GM23338 (cell line): Measurements from ENCODE around the gene CNN3. TPM values are rescaled to one million over a fixed set of nuclear protein-coding genes. Genes with fewer than 3 reads are reported as not detected.

Source experiments
- ATAC-seq: fragments of 200-7000 bp; cut with Tn5 transposase; 3 replicates; pipeline ENCODE4 v1.9.1; 2020
- DNase-seq: peaks from one replicate; pipeline ENCODE4 v3.0.0-alpha.2; 2015; ENCODE audit warnings: low spot score
- H2AFZ ChIP-seq: fragments of 200-600 bp; sonication (generic); 2 replicates; pipeline ENCODE4 v1.8.0; 2016; ENCODE audit warnings: antibody characterized with exemption, mild to moderate bottlenecking, moderate library complexity
- H3F3A ChIP-seq: fragments of 200-600 bp; sonication (generic); replicated peaks from 2 replicates; pipeline ENCODE4 v1.8.0; 2017; ENCODE audit warnings: antibody characterized with exemption, mixed run types, low read depth
- H3K27ac ChIP-seq: fragments of 200-600 bp; sonication (generic); 2 replicates; pipeline ENCODE4 v1.6.1; 2016; ENCODE audit warnings: low read depth
- H3K27me3 ChIP-seq: fragments of 200-600 bp; sonication (generic); 2 replicates; pipeline ENCODE4 v1.8.0; 2016; ENCODE audit warnings: mild to moderate bottlenecking, mixed run types, moderate library complexity; ENCODE audit not compliant: insufficient read depth
- H3K36me3 ChIP-seq: fragments of 200-600 bp; sonication (generic); 2 replicates; pipeline ENCODE4 v1.8.0; 2016; ENCODE audit warnings: mild to moderate bottlenecking; ENCODE audit not compliant: insufficient read depth
- H3K4me1 ChIP-seq: fragments of 200-600 bp; sonication (generic); 2 replicates; pipeline ENCODE4 v1.8.0; 2016; ENCODE audit warnings: mild to moderate bottlenecking, moderate library complexity; ENCODE audit not compliant: insufficient read depth
- H3K4me2 ChIP-seq: fragments of 200-600 bp; sonication (generic); 2 replicates; pipeline ENCODE4 v1.7.1; 2017; ENCODE audit warnings: mixed run types
- H3K4me3 ChIP-seq: fragments of 200-600 bp; sonication (generic); 2 replicates; pipeline ENCODE4 v1.6.1; 2016; ENCODE audit warnings: mixed run types
- H3K79me2 ChIP-seq: fragments of 200-600 bp; sonication (generic); replicated peaks from 2 replicates; pipeline ENCODE4 v1.8.0; 2017; ENCODE audit warnings: mild to moderate bottlenecking; ENCODE audit not compliant: insufficient read depth
- H3K9me2 ChIP-seq: fragments of 200-600 bp; sonication (generic); 2 replicates; pipeline ENCODE4 v1.8.0; 2017; ENCODE audit not compliant: insufficient read depth
- H4K20me1 ChIP-seq: fragments of 200-600 bp; sonication (generic); replicated peaks from 2 replicates; pipeline ENCODE4 v1.8.0; 2017; ENCODE audit warnings: mild to moderate bottlenecking; ENCODE audit not compliant: insufficient read depth
- H3K27ac Mint-ChIP-seq: 2 replicates; pipeline ENCODE4 v1.8.0; 2020; ENCODE audit warnings: inconsistent platforms, mild to moderate bottlenecking, moderate library complexity, mixed read lengths
- H3K27me3 Mint-ChIP-seq: 3 replicates; pipeline ENCODE4 v1.8.0; 2022; ENCODE audit warnings: low read depth, mild to moderate bottlenecking, moderate library complexity, mixed read lengths, inconsistent platforms; ENCODE audit not compliant: insufficient read depth, poor library complexity
- H3K36me3 Mint-ChIP-seq: 3 replicates; pipeline ENCODE4 v1.8.0; 2021; ENCODE audit warnings: low read depth, mild to moderate bottlenecking, inconsistent platforms, moderate library complexity, mixed read lengths
- H3K4me1 Mint-ChIP-seq: 3 replicates; pipeline ENCODE4 v1.8.0; 2020; ENCODE audit warnings: mild to moderate bottlenecking, inconsistent platforms, mixed read lengths
- H3K4me3 Mint-ChIP-seq: 3 replicates; pipeline ENCODE4 v1.8.0; 2021; ENCODE audit warnings: moderate library complexity, mild to moderate bottlenecking, inconsistent platforms, mixed read lengths
- H3K9me3 Mint-ChIP-seq: 3 replicates; pipeline ENCODE4 v1.8.0; 2020; ENCODE audit warnings: moderate library complexity, mild to moderate bottlenecking, inconsistent platforms, mixed read lengths
- CREB1 ChIP-seq: fragments of 250-450 bp; sonication (Bioruptor Pico); IDR thresholded peaks from 2 replicates; pipeline ENCODE4 v1.5.0; 2020; ENCODE audit warnings: low read depth, mild to moderate bottlenecking, moderate library complexity
- EZH2phosphoT487 ChIP-seq: fragments of 200-600 bp; sonication (generic); IDR thresholded peaks from one replicate; pipeline ENCODE4 v1.8.1; 2018; ENCODE audit warnings: antibody characterized with exemption; ENCODE audit not compliant: unreplicated experiment
- POLR2AphosphoS5 ChIP-seq: IDR thresholded peaks from 2 replicates; pipeline ENCODE4 v1.6.1; 2016; ENCODE audit warnings: antibody characterized with exemption, low read depth
- STAT1 ChIP-seq: IDR thresholded peaks from one replicate; pipeline ENCODE4 v1.6.1; 2016; ENCODE audit warnings: antibody characterized with exemption; ENCODE audit not compliant: unreplicated experiment
- polyA plus RNA-seq: library from polyadenylated mRNA; unstranded; fragments of >200 nt; fragmentation: Nextera tagmentation; extraction: Ambion mirVana; gene quantifications from 2 replicates; pipeline ENCODE4 v1.2.1, GENCODE V29; 2016
- total RNA-seq: library from RNA; depleted of rRNA; stranded (reverse); fragments of >200 nt; shearing (Covaris generic); gene quantifications from 2 replicates; pipeline ENCODE4 v1.2.3, GENCODE V29; 2014
- TF ChIP-seq, protein P1 (sequence below): IDR thresholded peaks from one replicate; pipeline ENCODE4 v1.6.1; 2018; ENCODE audit warnings: antibody characterized with exemption; ENCODE audit not compliant: unreplicated experiment
- TF ChIP-seq, protein P2 (sequence below), 2 experiments: fragments of 200-600 bp in 1 of 2; sonication (generic) in 1 of 2; conservative IDR thresholded peaks; 2 replicates each; pipeline versions ENCODE4 v1.5.1 to v1.6.1; 2016 to 2017; ENCODE audit warnings: antibody characterized with exemption in 2 of 2, low read depth in 2 of 2, mild to moderate bottlenecking in 2 of 2, moderate library complexity in 1 of 2

CNN3 gene
- total and polyA plus RNA-seq, 2 experiments from 2014 or later = 220 to 312 TPM

DNA sequence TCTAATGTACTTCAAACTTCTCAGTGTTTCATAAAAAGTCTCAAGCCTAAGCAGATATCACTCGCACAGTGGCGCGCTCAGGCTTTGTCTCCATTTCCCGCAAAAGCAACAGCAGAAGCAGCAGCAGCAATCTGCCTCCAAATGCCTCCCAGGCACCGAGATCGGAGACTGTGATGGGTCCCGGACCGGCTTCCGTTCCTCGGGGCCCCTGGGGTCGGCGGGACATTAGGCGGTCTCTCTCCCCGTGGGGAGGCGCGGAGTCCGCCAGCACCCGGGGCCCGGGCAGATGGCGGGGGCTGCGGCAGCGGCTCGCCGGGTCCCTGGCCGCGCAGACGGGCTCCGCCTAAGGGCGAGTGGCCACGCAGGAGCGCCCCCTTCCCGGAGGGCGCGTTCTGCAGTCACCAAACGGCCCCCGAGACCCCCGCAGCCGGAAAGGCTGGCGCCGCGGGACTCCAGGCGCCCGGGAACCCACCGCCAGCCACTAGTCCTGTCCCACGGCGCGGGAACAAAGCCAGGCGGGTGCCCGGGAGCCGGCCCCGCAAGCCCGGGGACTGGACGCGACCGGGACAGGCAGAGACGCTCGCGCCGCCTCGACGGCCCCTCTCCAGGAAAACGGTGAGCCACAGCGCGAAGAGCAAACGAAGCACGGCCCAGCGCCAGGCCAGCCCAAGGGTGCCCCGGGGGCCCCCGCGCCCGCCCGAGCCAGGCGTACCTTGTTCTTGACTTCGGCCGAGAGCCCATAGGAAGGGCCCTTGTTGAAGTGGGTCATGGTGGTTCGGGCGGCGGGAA, 590 bp downstream of the CNN3 start:
- peak overlapping the region; percentile 98 for H3K27ac Mint-ChIP-seq
- H3K79me2 ChIP-seq = peaks cover 77% of the 10 kb centered on the region
- H3K4me1 ChIP-seq = peaks cover 54% of the 10 kb centered on the region

DNA sequence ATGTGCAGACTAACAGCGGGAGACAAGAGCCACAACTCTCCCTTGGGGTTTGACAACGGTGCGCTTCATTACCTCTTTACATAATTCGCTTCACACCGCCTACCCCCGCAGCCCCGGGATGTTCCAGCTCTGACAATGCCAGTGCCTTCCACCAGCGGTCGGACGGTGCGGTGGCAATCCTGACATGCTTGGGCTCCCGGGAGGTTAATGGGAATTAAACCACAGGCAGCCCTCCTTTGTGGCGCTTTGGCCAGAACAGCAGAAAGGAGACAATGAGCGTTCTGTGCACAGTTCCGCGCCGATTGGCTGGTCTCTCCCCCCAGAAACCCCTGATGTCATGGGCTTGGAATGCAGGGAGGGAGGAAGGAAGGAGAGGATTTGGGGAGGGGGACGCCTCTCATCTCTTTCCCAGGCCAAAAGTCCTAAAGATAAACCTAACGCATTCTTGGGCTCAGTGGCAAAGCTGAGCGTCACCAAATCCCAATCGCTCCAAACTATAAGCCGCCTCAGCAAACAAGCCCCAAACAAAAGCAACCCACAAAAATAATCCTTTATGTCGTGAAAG, 1.3 kb downstream of the CNN3 start:
- peak overlapping the region; percentile 98 for H3K4me3 Mint-ChIP-seq
- H3K36me3 ChIP-seq = no peaks in the 10 kb centered on the region
- peaks cover 61% of the 10 kb centered on the region for H3K4me1 ChIP-seq
- H3K27ac Mint-ChIP-seq = peak overlapping the region; percentile 98
- peak; percentile 97 for DNase-seq
- H2AFZ ChIP-seq = no peak overlapping the region
- no peaks in the 10 kb centered on the region for H3K9me2 ChIP-seq
- peak overlapping the region; percentile 99 for H3K27ac ChIP-seq
- H3K27me3 Mint-ChIP-seq = peaks cover 20% of the 10 kb centered on the region
- H3K36me3 Mint-ChIP-seq = peaks cover 33% of the 10 kb centered on the region
- H4K20me1 ChIP-seq = peaks cover 43% of the 10 kb centered on the region
- H3K27me3 ChIP-seq = no peaks in the 10 kb centered on the region
- H3K4me2 ChIP-seq = peak overlapping the region; percentile 82
- H3K9me3 Mint-ChIP-seq = peaks cover 4% of the 10 kb centered on the region; the same call in 1 of the 3 replicates
- peaks cover 73% of the 10 kb centered on the region for H3K4me1 Mint-ChIP-seq
- H3K4me3 ChIP-seq = peak overlapping the region; percentile 92
- TF ChIP-seq, protein P1, sequence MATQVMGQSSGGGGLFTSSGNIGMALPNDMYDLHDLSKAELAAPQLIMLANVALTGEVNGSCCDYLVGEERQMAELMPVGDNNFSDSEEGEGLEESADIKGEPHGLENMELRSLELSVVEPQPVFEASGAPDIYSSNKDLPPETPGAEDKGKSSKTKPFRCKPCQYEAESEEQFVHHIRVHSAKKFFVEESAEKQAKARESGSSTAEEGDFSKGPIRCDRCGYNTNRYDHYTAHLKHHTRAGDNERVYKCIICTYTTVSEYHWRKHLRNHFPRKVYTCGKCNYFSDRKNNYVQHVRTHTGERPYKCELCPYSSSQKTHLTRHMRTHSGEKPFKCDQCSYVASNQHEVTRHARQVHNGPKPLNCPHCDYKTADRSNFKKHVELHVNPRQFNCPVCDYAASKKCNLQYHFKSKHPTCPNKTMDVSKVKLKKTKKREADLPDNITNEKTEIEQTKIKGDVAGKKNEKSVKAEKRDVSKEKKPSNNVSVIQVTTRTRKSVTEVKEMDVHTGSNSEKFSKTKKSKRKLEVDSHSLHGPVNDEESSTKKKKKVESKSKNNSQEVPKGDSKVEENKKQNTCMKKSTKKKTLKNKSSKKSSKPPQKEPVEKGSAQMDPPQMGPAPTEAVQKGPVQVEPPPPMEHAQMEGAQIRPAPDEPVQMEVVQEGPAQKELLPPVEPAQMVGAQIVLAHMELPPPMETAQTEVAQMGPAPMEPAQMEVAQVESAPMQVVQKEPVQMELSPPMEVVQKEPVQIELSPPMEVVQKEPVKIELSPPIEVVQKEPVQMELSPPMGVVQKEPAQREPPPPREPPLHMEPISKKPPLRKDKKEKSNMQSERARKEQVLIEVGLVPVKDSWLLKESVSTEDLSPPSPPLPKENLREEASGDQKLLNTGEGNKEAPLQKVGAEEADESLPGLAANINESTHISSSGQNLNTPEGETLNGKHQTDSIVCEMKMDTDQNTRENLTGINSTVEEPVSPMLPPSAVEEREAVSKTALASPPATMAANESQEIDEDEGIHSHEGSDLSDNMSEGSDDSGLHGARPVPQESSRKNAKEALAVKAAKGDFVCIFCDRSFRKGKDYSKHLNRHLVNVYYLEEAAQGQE = no peak
- peak; percentile 41; the same call in 1 of the 2 replicates for TF ChIP-seq CREB1
- peaks cover 81% of the 10 kb centered on the region for H3K79me2 ChIP-seq
- H3F3A ChIP-seq = peaks cover 12% of the 10 kb centered on the region
- ATAC-seq = peak; percentile 62

More for the DNA sequence above, 590 bp downstream of the CNN3 start:
- H3K4me3 Mint-ChIP-seq = peak overlapping the region; percentile 98
- Histone ChIP-seq H3K9me2 (peaks cover 4% of the 10 kb centered on the region; the same call in 1 of the 2 replicates), H3K4me3 (peak overlapping the region; percentile 92), H3K27me3 (no peaks in the 10 kb centered on the region), H3K4me2 (peak overlapping the region; percentile 82), H3F3A (peaks cover 12% of the 10 kb centered on the region), H3K27ac (peak overlapping the region; percentile 99), H4K20me1 (peaks cover 36% of the 10 kb centered on the region), H2AFZ (no peak overlapping the region), H3K36me3 (no peaks in the 10 kb centered on the region)
- H3K36me3 Mint-ChIP-seq = peaks cover 27% of the 10 kb centered on the region
- TF ChIP-seq STAT1 (no peak), EZH2phosphoT487 (no peak), POLR2AphosphoS5 (no peak)
- TF ChIP-seq, protein P2, sequence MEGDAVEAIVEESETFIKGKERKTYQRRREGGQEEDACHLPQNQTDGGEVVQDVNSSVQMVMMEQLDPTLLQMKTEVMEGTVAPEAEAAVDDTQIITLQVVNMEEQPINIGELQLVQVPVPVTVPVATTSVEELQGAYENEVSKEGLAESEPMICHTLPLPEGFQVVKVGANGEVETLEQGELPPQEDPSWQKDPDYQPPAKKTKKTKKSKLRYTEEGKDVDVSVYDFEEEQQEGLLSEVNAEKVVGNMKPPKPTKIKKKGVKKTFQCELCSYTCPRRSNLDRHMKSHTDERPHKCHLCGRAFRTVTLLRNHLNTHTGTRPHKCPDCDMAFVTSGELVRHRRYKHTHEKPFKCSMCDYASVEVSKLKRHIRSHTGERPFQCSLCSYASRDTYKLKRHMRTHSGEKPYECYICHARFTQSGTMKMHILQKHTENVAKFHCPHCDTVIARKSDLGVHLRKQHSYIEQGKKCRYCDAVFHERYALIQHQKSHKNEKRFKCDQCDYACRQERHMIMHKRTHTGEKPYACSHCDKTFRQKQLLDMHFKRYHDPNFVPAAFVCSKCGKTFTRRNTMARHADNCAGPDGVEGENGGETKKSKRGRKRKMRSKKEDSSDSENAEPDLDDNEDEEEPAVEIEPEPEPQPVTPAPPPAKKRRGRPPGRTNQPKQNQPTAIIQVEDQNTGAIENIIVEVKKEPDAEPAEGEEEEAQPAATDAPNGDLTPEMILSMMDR (conservative IDR thresholded peaks at IDR 0.05; ENCODE audit: low read depth in 2 of 2) = peak; percentile 36 to 56; a peak in 2 of 4 replicates
- peaks cover 4% of the 10 kb centered on the region; the same call in 2 of the 3 replicates for H3K9me3 Mint-ChIP-seq
- peaks cover 20% of the 10 kb centered on the region for H3K27me3 Mint-ChIP-seq
- ATAC-seq (peak; percentile 51), DNase-seq (peak; percentile 66)
- H3K4me1 Mint-ChIP-seq = peaks cover 69% of the 10 kb centered on the region
